Transverse colon (tissue), 4 donors: ENCODE measurements around the gene TMEM170A.

Experiments used
- CTCF ChIP-seq, 5 experiments: fragments of 200-600 bp in 3 of 5; fragments of 450-650 bp in 2 of 5; sonication (generic) in 3 of 5; IDR thresholded peaks; 1 replicate in 2 of 5; 2 replicates in 3 of 5; pipeline ENCODE4 v1.5.1; 2016 to 2017; ENCODE audit warnings: antibody characterized with exemption in 5 of 5, inconsistent platforms in 3 of 5, mild to moderate bottlenecking in 2 of 5, moderate library complexity in 1 of 5
- EP300 ChIP-seq: sonication (generic); formaldehyde crosslinking; IDR thresholded peaks from one replicate; pipeline ENCODE4 v1.6.1; 2017; ENCODE audit warnings: antibody characterized with exemption, low read depth
- POLR2A ChIP-seq: fragments of 450-650 bp; IDR thresholded peaks from one replicate; pipeline ENCODE4 v1.6.1; 2016; ENCODE audit warnings: antibody characterized with exemption, mild to moderate bottlenecking, moderate library complexity
- POLR2AphosphoS5 ChIP-seq, 3 donors: sonication (generic); formaldehyde crosslinking; IDR thresholded peaks; one replicate each; pipeline ENCODE4 v1.6.1; 2016; ENCODE audit warnings: antibody characterized with exemption in 3 of 3

GRCh38 chr16:75479421-75479990, 15.0 kb upstream of the TMEM170A start:
- TF ChIP-seq POLR2A (no peak), CTCF (IDR thresholded peaks at IDR 0.05) (no peak), EP300 (no peak), POLR2AphosphoS5 (IDR thresholded peaks at IDR 0.05) (no peak)
